ENCODE results near the gene TRIM45.
"Not testable (repeated sequence)": the region's sequence is repeated elsewhere in the genome, so short reads cannot be mapped to it uniquely, and the experiment has no call there.

TRIM45 gene, protein sequence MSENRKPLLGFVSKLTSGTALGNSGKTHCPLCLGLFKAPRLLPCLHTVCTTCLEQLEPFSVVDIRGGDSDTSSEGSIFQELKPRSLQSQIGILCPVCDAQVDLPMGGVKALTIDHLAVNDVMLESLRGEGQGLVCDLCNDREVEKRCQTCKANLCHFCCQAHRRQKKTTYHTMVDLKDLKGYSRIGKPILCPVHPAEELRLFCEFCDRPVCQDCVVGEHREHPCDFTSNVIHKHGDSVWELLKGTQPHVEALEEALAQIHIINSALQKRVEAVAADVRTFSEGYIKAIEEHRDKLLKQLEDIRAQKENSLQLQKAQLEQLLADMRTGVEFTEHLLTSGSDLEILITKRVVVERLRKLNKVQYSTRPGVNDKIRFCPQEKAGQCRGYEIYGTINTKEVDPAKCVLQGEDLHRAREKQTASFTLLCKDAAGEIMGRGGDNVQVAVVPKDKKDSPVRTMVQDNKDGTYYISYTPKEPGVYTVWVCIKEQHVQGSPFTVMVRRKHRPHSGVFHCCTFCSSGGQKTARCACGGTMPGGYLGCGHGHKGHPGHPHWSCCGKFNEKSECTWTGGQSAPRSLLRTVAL

GRCh38 chr1:117121589-117122329 lies at the start of gene TRIM45:
TSS of gene TRIM45 (minus strand) at chr1:117121749. CDS start at chr1:117121201, 548 bp downstream.
- peak; percentile 73 to 77 for DNase-seq (ENCODE audit: low read depth in 2 of 2)

DNA sequence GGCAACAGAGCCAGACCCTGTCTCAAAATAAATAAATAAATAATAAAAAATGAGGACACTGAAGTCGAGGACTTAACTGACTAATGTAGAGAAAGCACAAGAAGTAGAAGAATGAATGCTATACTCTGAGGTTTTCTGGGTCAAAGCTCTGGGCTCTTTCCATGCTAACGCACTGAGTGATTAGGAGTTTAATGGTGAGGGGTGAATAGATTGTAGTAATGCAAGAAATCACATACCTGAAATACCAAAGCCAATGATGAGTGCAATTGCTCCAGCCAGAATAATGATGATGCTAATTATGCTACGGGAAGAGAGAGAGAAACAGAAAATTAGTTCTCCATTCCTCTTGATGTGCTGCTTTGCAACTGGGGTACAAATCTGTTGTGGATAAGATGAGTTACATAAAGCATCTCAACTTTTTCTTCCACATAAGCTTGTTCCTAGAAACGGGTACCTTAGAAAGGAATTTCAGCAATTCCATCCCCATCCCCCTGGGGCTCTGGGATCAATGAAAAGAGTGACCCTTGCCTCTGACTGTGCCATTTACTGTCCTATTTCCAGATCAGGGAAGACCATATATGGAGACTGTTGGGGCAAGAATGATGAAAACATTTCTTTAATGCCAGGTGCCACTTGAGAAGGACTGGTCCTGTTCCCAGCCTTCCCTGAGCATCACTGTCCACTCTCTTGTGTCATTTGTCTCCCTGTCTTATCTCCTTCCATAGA lies 48.5 kb upstream of the TRIM45 start:
- no peak for DNase-seq (ENCODE audit: low read depth in 2 of 2)

GRCh38 chr1:117167402-117167801 lies 45.9 kb upstream of the TRIM45 start:
- no peak for DNase-seq (ENCODE audit: low read depth in 2 of 2)

DNA sequence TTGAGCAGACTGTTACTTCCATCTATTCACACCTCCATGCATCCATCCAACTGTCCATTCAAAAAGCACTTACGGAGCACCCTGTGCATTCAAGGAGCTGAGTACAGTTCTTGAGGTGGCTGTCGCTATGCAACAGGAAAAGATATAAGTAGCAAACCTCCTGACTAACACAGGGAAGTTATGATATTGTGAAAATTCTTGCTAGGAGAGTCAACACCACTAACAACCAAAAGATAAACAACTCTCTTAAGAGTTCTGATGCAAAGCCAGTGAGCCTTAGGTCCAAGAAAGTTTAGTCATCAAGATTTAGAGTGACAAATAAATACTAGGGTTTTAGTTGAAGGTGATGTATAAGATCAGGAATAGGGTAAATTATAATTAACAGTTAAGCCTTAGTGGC lies 44.5 kb upstream of the TRIM45 start:
- no peak for DNase-seq (ENCODE audit: low read depth in 2 of 2)

- DNase-seq (ENCODE audit: low read depth in 2 of 2) = no peak
These were observed 42.7 kb upstream of the TRIM45 start for GRCh38 chr1:117164209-117164608.

- no peak for DNase-seq (ENCODE audit: low read depth in 2 of 2)
These were observed 41.3 kb upstream of the TRIM45 start for GRCh38 chr1:117162816-117163215.

DNA sequence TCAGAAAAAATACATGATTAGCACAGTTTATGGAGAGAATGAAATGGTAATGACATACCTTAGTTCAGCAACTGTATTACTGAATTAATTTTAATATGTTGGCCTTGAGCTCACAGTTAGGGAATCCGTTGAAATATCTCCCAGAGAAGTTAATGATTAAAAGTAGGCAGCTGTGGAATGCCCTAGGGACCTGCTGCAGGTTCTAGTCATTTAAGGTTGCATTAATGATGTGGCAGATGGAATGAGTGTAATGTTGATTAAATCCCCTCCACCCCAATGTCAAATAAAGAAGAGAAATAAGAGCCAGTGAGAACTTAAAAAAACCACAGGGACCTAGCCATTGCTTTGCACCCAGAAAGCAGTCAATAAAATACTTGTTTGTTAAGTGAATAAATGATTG lies 40.3 kb upstream of the TRIM45 start:
- no peak for DNase-seq (ENCODE audit: low read depth in 2 of 2)

GRCh38 chr1:117151305-117151704 lies 29.8 kb upstream of the TRIM45 start:
- not testable (repeated sequence) for DNase-seq (ENCODE audit: low read depth in 2 of 2)

DNA sequence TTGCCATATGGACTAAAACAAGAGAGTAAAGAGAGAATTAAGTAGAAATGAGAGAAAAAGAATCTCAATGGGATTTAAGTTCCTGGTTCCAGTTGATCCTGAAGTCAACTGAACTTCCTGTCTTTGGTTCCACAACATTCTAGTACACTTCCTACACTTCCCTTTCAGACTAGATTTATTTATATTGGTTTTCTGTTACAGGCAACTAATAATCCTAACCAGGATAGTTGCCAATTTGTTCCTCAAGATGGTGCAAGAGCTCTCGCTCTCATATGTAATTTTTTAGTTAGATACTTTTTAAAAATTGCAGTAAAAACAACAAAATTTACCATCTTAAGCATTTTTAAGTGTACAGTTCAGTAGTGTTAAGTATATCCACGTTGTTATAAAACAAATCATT lies 28.8 kb upstream of the TRIM45 start:
- DNase-seq (ENCODE audit: low read depth in 2 of 2) = no peak

DNA sequence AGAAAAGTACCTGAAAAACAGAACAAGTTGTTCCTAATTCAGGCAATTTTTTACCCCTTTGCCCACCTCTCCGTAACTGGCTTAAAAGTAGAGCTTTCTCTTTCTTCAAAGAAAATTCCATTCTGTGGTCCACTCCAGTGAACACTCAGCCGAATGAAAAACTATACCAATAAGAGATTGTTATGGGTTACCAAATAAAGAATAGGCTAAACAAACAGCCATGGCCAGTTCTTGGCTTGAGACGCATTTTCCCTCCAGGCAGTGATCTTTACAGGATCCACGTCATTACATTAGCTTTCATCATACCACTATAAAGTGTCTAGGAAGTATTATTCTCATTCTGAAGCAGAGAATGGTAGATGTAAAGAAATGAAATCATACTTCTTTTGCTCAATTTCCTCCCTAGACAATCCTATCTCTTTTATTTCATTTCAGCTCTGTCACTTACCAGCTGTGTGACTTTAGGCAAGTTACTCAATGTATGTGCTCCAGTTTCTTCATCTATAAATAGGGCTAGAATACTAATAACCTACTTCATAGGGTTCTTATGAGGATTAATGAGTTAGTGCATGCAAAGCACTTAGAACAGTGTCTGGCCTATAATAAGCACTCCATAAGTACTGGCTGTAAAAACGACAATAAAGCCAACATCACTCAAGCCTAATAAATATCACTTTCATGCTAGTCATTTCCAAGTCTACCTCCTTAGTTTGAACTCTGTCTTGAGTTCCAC lies 26.5 kb upstream of the TRIM45 start:
- DNase-seq (ENCODE audit: low read depth in 2 of 2) = no peak

- DNase-seq (ENCODE audit: low read depth in 2 of 2) = no peak
These were observed 25.8 kb upstream of the TRIM45 start for GRCh38 chr1:117147341-117147831.

- no peak for DNase-seq (ENCODE audit: low read depth in 2 of 2)
These were observed 25.2 kb upstream of the TRIM45 start for GRCh38 chr1:117146575-117147340.

GRCh38 chr1:117146072-117146471 lies 24.5 kb upstream of the TRIM45 start:
- DNase-seq (ENCODE audit: low read depth in 2 of 2) = no peak

DNA sequence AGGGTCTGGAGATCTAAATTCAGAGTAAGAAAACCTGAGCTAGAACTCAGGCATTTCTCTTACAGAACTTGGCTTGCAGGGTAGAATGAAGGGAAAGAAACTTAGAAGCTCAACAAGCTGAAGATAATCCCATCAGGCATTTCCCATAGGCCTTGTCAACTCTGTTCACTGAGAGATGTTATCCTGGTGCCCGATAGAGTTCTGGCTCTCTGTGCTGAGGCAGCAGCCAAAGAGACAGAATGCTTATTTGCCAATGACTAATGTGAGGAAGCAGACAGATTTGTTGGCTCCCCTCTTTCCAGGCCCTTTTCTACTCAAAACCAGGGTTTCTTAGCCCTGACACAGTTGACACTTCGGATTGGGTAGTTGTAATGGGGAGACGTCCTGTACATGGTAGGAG lies 22.3 kb upstream of the TRIM45 start:
- no peak for DNase-seq (ENCODE audit: low read depth in 2 of 2)

GRCh38 chr1:117143172-117143571 lies 21.6 kb upstream of the TRIM45 start:
- DNase-seq (ENCODE audit: low read depth in 2 of 2) = no peak

DNA sequence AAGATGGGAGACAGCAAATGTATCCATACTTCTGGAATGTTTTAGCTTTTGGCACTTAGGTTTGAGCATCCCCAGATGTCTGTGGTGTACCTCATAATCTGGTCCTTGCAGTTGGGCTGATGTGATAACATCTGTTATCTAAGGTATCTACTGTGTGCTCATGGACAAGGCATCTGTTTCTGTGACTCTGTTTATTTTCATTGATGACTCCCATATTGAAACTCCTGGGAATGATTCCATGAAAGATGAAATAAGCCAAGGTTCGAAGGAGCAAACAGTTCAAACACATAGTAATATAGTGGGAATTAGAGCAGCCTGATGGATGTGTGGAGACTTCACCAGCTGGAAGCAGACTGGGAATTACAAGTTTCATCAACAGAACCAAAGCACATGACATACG lies 20.7 kb upstream of the TRIM45 start:
- no peak for DNase-seq (ENCODE audit: low read depth in 2 of 2)

GRCh38 chr1:117138561-117138960 lies 17.0 kb upstream of the TRIM45 start:
- DNase-seq (ENCODE audit: low read depth in 2 of 2) = no peak

- DNase-seq (ENCODE audit: low read depth in 2 of 2) = no peak
These were observed 16.6 kb upstream of the TRIM45 start for GRCh38 chr1:117138106-117138505.

GRCh38 chr1:117137281-117137855 lies 15.8 kb upstream of the TRIM45 start:
- DNase-seq (ENCODE audit: low read depth in 2 of 2) = no peak

GRCh38 chr1:117136749-117137148 lies 15.2 kb upstream of the TRIM45 start:
- no peak for DNase-seq (ENCODE audit: low read depth in 2 of 2)

Measured in stimulated activated CD8-positive, alpha-beta memory T cell treated with anti-CD3 and anti-CD28 coated beads, Interleukin-7, amount 100 ng/mL, for 4 hours (primary cell).